HG02884 (cell line): ENCODE measurements around the gene DLGAP1.
"Not testable (repeated sequence)": the region's sequence is repeated elsewhere in the genome, so short reads cannot be mapped to it uniquely, and the experiment has no call there.

Experiments
- ATAC-seq: cut with Tn5 transposase; IDR thresholded peaks from one replicate; pipeline ENCODE4 v1.9.1; 2021; ENCODE audit warnings: mild to moderate bottlenecking, moderate library complexity; ENCODE audit not compliant: unreplicated experiment

The DLGAP1 gene

DNA sequence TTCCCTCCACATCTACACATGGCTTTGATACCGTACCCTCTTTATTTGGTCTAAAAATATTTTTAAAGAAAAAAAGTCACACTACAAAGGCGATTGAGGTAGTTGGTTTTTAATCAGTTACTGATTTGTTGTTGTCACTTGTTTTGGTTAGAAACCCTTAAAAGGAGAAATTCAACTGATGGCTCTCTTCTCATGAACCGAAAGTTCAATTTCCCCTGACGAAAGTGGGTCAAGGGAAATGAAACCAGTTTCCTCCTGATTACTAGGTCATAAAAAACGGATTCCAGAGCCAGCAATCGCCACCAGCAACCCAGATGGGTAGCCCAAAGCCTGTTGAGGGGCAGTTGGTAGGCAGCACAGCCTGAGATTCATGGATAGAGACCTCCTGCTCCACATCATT is 63.2 kb downstream of the DLGAP1 start:
- no peak for ATAC-seq

DNA sequence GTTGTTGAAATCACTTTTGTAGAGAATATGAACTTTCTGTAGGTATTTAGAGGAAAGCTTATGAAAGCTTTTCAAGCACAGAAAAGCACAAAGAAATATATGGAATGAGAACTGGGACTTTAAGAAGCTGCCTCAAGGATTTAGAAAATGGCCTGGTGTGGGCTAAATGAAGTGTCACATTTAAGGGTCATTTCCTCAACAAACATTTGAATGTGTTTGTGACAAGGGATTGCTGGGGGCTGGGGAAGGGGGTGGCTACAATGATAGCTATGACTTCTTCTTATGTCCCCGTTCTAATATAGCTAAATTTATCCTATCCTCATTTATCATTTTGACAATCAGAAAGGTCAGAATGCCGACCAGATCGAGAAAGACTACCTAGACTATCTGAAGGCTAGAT is 69.2 kb downstream of the DLGAP1 start:
- no peak for ATAC-seq

DNA sequence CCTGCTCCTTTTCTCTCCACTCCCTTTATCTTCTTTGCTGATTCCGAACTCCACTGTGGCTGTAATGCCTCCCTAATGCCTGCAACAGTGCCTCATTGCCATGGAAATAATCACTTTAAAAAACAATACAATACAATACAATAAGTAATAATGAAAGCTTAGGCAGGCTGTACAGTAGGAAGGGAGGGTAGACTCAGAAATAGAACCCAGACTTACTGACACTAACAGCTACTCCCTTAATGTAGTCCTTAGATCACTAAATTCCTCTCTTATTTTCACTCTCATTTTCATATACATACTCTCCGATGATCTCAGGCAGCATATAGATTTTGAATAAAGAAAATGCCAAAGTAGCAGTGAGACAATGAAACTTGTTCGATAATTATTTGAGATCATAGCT is 70.2 kb downstream of the DLGAP1 start:
- ATAC-seq = no peak

DNA sequence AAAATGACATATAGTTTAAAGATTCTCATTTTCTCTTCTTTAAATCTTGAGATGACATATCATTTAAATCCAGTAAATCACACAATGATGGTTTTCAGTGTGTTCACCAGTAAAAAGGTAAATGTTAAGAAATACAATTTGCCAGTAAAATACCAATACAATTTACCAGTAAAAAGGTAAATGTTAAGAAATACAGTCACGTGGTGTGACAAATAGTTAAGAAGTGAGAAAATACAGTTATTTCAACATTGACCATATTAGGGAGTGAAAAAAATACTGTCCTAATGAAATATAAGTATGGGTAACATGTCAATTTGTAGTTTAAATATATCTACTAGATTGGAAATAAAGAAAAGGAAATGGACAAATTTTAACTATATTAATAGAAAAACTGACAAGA is 80.5 kb downstream of the DLGAP1 start:
- no peak for ATAC-seq

DNA sequence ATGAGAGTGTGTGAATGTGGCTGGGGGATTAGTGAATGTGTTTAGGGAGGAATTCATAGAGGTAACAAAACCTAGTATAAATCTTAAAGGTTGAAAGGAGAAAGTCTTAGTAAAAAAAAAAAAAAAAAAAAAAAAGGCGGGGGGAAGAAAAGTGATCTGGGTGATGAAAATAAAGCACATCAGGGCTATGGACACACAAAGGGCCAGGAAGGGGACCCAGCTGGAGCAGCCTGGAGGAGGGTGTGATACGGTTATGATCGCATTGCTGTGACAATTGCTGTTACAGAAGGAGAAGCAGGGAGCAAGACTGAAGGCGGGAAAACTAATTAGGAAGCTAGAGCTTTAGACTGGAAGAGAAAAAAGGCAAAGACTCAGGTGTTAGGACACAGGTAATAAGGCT is 85.4 kb downstream of the DLGAP1 start:
- ATAC-seq = no peak

DNA sequence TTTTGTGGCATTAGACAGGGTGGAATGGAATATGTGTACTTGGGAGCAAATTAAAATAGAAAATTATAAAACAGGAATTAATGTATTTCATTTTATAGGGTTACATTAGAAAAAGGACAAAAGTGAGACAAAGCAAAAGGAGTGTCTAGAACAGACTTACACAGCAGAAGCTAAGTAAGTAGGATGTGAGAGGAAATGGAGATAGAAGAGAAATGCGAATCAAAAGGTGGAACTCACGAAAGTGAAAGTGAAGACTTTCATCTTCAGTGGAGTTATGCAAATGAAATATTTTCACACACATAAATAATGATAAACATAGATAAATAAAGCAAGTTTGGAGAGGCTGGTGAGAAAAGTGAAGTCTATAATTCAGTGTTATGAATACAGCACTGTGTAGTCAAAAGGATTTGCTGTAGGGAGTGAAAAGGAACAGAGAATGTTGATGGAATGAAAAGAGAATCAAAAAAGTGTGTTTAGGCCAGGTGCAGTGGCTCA is 94.8 kb downstream of the DLGAP1 start:
- ATAC-seq = no peak

DNA sequence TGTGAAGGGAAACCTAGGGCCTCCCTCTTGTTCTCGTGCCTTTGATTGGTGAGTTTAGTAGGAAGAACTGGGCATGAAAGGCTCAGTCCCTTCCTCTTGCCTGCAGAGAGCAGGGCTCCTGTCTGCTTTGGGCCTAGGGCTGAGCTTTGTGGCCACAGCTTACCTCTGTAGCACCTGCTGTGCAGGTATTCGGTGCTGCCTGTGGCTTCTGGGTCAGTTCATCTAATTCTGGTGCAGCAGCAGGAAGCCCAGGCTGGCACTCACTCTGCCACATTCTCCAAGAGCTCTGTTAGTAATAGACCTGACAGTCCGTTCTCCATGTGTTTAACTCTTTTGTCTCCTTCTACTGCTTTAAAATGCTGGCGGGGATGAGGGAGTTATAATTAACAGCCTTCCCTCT is 96.5 kb downstream of the DLGAP1 start:
- no peak for ATAC-seq

DNA sequence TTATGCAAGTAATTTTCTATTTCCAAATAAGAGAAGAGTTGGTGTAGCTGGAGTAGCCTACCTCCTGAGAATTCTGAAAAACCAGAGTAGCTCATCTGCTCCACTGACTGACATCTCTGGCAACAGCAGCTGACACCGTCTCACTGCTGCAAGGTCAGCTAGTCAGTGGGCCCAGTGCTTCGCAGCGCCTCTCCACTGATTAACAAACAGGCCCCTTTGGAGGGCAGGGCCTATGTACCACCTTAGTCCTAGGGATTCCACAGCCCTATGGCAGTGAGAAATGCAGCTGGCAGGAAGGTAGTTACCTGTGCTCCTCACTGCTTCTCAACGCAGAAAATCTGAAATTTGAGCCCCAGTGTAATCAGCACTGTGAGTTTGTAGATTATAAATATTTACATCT is 97.5 kb downstream of the DLGAP1 start:
- no peak for ATAC-seq

DNA sequence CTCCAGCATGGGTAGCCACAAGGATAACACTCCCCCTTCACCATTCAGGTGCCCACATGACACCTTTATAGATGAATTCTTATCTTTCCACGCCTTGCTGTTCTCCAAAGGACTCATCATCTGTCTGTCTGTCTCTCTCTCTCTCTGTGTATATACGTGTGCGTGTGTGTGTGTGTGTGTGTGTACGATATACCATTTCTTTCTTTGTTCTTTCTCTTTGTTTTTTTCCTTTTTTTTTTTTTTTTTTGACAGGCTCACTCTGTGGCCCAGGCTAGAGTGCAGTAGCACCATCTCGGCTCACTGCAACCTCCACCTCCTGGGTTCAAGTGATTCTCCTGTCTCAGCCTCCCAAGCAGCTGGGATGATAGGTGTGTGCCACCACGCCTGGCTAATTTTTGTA is 98.2 kb downstream of the DLGAP1 start:
- ATAC-seq = no peak

DNA sequence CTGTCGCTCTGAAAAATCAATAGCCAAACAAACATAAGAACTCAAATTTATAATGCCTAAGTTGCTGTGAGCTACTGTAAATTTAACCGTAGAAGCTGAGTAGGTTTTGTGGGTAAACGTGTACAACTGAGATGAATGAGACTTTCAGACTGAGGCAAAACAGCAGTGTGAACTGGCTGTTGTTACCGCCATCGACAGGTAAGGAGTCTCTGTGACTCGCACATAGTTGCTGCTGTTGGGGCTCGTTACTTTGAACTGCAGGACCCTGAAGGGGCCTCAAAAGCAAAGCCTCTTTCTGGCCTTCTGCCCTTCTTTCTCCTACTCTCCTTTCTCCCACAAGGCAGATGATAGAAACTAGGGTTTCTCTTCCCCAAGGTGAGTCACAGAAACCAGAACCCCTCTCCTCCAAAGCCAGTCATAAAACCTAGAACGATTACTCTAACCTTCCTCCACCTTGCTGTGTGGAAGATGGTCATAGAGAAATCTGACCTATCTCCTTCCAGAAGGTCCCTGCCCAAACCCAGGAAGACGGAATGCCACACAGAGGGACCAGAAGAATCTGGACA is 101.2 kb downstream of the DLGAP1 start:
- ATAC-seq = no peak

DNA sequence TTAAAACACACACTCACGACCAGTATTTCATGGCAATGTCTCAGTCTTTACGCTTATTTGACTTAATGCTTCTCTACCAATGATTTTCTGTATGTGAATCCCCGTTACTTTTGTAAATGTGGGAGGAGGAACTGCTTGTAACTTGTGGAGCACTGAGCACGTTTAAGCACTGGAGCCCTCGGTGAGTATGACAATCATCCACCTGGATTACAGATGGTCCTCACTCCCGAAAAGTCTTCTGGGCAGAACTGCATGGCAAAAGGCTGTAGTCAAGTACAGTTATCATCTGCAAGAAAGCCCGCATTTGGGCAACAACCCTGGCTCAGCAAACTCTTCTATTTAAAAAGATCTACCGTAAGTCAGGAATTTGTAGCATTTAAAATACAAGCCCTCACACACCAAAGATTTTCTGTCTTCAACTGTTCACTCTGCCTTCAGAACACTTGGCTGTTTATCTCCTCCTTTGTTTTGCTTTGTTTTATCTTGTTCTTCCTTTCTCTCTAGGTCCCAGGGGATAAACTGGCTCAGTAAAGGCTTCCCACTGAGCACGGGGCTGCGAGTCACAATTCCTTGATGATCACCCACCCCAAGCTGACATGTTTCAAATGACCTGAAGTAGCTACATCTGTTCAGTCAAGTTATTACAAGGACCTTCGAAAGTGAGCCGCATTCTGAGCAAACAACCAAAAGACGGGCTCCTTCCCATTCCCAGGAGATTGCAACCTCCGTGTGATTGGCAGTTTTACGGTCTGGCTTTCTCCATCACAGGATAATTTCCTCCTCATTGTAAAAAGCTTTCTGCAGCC is 102.2 kb downstream of the DLGAP1 start:
- ATAC-seq = no peak

DNA sequence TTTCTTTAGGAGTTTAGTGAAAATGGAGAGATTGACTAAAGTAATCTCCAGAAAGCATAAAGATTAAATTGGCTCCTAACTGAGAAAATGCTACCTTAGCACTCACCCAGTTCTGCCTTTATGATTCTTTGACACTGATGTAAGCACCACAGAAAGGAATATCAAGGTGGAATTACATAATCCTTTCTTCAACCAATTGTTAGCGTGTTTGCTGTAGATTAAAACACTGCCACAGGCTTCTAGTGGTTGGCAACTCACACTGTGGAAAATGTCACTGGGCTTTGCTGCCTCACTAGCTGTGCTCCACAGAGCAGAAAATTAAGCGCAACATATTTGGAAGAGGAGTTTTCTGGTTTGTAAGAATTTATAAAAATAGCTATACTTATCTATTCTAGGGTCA is 104.1 kb downstream of the DLGAP1 start:
- ATAC-seq = no peak

DNA sequence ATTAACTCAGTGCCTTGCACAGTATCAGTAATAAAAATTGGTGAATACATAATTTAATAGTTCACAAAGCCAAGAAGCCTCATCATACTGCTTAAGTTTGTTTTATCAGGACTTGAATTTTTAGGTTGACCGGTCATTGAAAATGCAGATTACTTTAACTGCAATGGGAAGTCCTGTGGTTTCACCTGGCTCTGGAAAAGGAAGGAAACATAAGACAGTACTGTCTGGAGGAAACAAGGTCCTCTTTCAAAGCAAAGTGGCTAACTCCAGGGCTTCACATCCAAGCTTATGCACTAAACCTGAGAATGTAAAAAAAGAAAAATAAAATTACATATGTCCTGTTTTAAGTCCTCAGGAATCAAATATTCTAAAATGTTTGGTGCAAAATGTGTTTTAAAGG is 119.7 kb downstream of the DLGAP1 start:
- no peak for ATAC-seq

DNA sequence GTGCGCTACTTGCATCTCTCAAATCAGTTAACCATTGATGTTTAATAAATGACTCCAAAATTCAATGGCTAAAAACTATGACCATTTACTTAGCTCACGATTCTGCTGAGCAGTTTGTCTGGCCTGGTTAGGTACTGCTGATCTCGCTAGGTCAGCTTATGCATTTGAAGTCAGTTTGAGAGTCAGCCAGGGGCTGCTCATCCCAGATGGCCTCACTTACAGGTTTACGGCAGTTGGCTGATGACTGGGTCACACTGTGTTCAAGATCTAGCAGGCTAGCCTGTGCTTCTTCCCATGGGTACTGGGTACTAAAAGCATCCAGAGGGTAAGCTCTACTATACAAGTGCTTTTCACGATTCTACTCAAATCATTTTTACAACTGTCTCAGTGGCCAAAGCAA is 122.1 kb downstream of the DLGAP1 start:
- ATAC-seq = no peak

DNA sequence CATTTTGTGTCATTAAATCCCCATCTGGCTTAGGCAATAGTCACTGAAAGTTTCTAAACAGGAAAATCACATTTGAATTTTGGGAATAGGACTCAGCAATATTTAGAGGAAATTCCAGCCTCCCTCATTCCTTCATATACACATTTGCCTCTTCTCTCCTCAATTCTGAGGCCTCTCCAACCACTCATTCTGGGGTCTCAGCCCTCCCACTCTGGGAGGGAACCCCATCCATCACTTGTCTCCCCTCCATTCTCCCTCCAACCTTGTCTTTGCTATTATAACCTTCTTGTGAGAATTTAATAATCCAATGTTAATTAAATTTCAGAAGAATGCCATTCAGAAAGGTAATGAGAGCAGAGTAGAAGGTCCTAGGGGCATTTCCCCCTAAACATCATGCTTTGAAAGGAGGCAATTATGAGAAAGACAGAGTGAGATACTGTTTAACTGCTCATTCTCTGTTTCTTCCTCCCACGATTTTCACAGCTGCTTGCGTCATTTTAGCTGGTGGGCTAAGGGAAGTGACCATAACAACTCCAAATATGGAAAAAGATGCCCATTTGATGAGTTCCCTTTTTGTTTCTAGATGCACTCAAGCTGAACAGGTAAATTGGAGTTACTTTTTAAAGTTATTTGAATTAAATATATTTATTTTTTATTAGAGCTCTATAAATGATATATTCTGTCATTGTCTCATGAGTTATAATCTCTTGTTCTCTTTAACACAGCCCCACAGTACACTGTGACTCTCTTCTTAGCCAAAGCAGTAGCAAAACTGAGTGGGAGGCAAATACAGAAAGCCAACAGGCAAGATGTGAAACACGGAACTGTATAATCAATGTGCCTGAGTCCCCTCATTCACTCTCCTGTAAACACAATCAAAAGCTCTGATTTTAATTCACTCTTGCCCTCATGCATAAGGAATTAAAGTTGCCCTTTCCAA is 135.1 kb downstream of the DLGAP1 start:
- no peak for ATAC-seq

DNA sequence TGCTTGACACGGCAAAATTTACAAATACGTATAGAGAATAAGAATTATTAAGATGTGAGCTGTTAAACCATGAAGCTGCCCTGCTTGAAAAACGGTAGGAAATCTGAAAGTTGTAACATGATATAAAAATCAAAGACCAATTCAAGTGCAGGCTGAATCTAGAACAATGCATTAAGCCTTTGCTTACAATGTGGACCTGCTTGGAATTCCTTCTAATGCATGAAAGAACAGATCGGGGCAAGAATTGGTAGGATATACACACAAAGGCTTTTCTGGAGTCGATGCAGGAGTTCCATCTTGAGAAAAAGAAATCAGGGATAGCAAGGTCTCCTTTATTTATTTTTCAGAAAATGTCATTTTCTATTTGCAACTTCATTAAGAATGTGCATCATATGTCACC is 136.8 kb downstream of the DLGAP1 start:
- no peak for ATAC-seq

DNA sequence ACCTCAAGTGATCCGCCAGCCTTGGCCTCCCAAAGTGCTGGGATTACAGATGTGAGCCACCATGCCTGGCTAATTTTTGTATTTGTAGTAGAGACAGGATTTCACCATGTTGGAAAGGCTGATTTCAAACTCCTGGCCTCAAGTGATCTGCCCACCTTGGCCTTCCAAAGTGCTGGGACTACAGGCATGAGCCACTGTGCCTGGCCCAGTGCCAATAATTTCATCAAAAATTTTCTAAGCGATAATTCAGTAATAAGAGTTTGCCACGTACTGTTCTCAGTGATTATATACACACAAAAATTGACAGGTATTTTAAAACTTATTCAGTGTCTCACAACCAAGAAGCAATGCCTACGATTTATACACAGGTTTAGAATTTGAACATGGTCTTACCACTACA is 143.2 kb downstream of the DLGAP1 start:
- not testable (repeated sequence) for ATAC-seq

DNA sequence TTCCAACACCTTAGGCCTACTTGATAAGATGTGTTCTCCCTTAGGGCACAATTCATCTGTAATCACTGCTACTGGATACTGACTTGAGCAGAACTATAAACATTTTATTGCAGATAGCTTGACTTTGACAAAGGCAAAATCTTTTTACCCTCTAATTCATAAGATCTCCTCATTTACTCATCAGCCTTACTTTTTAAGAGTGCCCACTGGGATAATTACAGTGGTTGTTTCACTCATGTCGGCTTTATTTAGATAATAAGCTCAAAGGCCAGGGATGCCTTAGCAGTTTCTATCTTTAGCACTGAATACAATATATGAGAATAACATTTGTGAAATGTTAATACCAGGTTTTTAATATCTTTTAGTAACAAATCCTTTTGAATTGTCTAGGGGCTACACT is 144.0 kb downstream of the DLGAP1 start:
- ATAC-seq = no peak

DNA sequence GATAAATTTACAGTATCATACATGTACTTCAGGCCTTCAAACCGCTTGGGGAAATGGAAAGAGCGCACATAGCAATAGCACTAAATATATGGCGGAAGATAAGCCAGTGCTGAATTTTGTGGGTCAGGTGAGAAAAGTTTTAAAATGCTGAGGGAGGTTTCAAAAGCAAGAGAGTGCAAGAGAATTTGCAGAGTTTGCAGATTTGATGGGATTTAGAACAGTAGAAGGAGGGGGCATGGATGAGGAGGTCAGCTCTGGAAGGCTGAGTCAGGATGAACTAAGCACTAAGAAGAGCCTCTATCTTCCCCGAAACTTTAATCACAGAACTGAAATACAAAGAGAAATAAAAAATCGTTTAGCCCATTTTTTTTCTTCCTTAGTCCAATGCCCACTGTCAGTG is 145.9 kb downstream of the DLGAP1 start:
- ATAC-seq = no peak

DNA sequence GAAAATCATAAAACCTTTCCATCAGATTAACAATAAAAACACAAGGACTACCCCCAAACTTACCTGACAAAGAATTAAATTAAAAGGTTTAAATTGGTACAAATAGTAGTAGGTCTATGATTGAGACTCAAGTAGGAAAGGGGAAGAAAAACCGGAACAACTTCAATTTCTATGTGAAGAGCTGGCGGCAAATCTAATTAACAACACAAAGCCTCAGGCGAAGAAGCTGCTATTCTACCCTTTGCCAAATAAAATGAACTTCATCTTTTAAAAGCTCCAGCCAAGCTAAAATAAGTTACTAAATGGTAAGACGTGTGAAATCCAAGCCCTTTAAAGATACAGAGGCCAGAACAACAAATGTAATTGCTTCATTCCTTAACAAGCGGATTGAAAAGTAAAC is 146.5 kb downstream of the DLGAP1 start:
- no peak for ATAC-seq

DNA sequence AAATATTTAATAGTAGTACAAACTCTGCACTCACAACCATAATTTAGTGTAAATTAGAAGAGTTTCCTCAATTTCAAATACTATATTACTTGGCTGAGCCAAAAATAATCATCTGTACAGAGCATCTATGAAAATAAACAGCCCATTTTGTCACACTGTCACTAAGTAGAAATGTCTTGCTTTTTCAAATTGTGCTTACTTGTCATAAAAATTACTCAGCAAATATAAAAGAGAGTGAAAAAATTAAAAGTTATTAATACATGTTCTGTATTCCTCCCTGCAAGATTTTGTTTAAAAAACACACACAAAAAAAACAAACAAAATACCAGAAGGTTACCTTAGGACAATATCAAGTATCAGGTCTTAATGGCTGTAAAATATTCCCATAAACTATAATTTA is 155.7 kb downstream of the DLGAP1 start:
- no peak for ATAC-seq

DNA sequence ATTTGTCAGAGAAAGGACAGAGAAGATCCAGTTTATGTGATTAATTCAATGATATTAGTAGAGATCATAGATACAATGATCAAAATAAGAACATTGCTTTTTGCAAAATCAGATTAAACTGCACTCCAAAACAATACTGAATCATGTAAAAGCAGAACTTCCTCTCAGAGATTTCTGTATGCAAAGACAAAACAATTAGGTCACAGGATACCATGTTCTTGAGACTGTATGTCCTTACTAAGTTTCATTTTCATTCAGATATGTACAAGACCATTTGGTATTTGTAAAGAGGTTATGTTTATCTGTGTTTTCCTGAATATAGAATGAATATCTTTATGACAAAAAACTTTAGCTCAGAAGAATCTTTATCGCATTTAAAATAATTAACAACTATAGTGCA is 161.8 kb downstream of the DLGAP1 start:
- no peak for ATAC-seq
